ENCODE data around the gene ACTN4.

GRCh38 chr19:38717051-38717450, 69.6 kb downstream of the ACTN4 start:
- TF ChIP-seq CTCF (IDR thresholded peaks at IDR 0.05) (no peak), USF2 (CRISPR knock-in tag; IDR thresholded peaks at IDR 0.05) (no peak), JUN (CRISPR knock-in tag; IDR thresholded peaks at IDR 0.05) (no peak), NR2C2 (CRISPR knock-in tag; IDR thresholded peaks at IDR 0.05) (no peak), ESRRA (CRISPR knock-in tag; IDR thresholded peaks at IDR 0.05; ENCODE audit: borderline replicate concordance) (no peak), NR3C1 (CRISPR knock-in tag; conservative IDR thresholded peaks at IDR 0.05; ENCODE audit: low read depth) (no peak), CREB1 (CRISPR knock-in tag; IDR thresholded peaks at IDR 0.05) (no peak)
- TF ChIP-seq, protein P1, sequence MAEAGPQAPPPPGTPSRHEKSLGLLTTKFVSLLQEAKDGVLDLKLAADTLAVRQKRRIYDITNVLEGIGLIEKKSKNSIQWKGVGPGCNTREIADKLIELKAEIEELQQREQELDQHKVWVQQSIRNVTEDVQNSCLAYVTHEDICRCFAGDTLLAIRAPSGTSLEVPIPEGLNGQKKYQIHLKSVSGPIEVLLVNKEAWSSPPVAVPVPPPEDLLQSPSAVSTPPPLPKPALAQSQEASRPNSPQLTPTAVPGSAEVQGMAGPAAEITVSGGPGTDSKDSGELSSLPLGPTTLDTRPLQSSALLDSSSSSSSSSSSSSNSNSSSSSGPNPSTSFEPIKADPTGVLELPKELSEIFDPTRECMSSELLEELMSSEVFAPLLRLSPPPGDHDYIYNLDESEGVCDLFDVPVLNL (CRISPR knock-in tag; IDR thresholded peaks at IDR 0.05; ENCODE audit: borderline replicate concordance, low read depth) = no peak
